PC-9 (cell line): ENCODE measurements around the gene HS3ST6. TPM values are rescaled to one million over a fixed set of nuclear protein-coding genes. Genes with fewer than 3 reads are reported as not detected.

ENCODE experiments used
- BruUV-seq: library from RNA; stranded (reverse); fragments of 400-500 nt; replicated peaks from 2 replicates; lab custom pipeline; 2021; lab: Mats Ljungman, UMichigan
- CTCF ChIA-PET: fragments of 300-600 bp; sonication (Branson Sonifier 250); formaldehyde crosslinking; loops from one replicate; lab custom pipeline; 2022; ENCODE audit warnings: antibody characterized with exemption; lab: Charles Lee
- POLR2A ChIA-PET: fragments of 300-600 bp; sonication (Branson Sonifier 250); formaldehyde crosslinking; loops from one replicate; lab custom pipeline; 2022; ENCODE audit warnings: antibody characterized with exemption; ENCODE audit not compliant: unreplicated experiment; lab: Charles Lee
- DNase-seq, 2 experiments: peaks; one replicate each; pipeline versions ENCODE4 v3.0.0 to v3.0.0-alpha.2; 2015 to 2022; ENCODE audit warnings: mixed read lengths in 1 of 2
- H2AFZ ChIP-seq: fragments of 200-600 bp; sonication (generic); 2 replicates; pipeline ENCODE4 v1.8.1; 2017; ENCODE audit warnings: antibody characterized with exemption
- H3F3A ChIP-seq: fragments of 200-600 bp; sonication (generic); 2 replicates; pipeline ENCODE4 v1.8.1; 2017; ENCODE audit warnings: antibody characterized with exemption, mild to moderate bottlenecking, low read depth; ENCODE audit not compliant: insufficient read depth
- H3K27ac ChIP-seq: fragments of 200-600 bp; sonication (generic); 2 replicates; pipeline ENCODE4 v1.6.1; 2016; ENCODE audit warnings: mixed run types
- H3K27me3 ChIP-seq: fragments of 200-600 bp; sonication (generic); 2 replicates; pipeline ENCODE4 v1.6.1; 2016; ENCODE audit warnings: low read depth, mixed run types; ENCODE audit not compliant: insufficient read depth
- H3K36me3 ChIP-seq: fragments of 200-600 bp; sonication (generic); 2 replicates; pipeline ENCODE4 v1.6.1; 2016; ENCODE audit warnings: low read depth, mixed run types
- H3K4me1 ChIP-seq: fragments of 200-600 bp; sonication (generic); replicated peaks from 2 replicates; pipeline ENCODE4 v1.6.1; 2016; ENCODE audit warnings: mixed run types; ENCODE audit not compliant: insufficient read depth
- H3K4me2 ChIP-seq: fragments of 200-600 bp; sonication (generic); 2 replicates; pipeline ENCODE4 v1.6.1; 2017; ENCODE audit warnings: mixed run types
- H3K4me3 ChIP-seq: fragments of 200-600 bp; sonication (generic); 2 replicates; pipeline ENCODE4 v1.6.1; 2016; ENCODE audit warnings: mixed run types
- H3K79me2 ChIP-seq: fragments of 200-600 bp; sonication (generic); 2 replicates; pipeline ENCODE4 v1.6.1; 2017; ENCODE audit warnings: low read depth, mixed run types
- H3K9me2 ChIP-seq: fragments of 200-600 bp; sonication (generic); 2 replicates; pipeline ENCODE4 v1.8.1; 2017; ENCODE audit warnings: mild to moderate bottlenecking; ENCODE audit not compliant: insufficient read depth
- H3K9me3 ChIP-seq: fragments of 200-600 bp; sonication (generic); 2 replicates; pipeline ENCODE4 v1.8.1; 2016; ENCODE audit warnings: low read depth; ENCODE audit not compliant: insufficient read depth
- H4K20me1 ChIP-seq: fragments of 200-600 bp; sonication (generic); 2 replicates; pipeline ENCODE4 v1.8.1; 2017; ENCODE audit not compliant: insufficient read depth
- EZH2 ChIP-seq: fragments of 200-600 bp; sonication (generic); IDR thresholded peaks from 2 replicates; pipeline ENCODE4 v1.8.0; 2017; ENCODE audit warnings: antibody characterized with exemption, low read depth
- intact Hi-C: fragments of 100-400 bp; cut with micrococcal nuclease; formaldehyde crosslinking; loops from one replicate; pipeline ENCODE4 v1.10.0; 2022; ENCODE audit not compliant: unreplicated experiment
- total RNA-seq: library from RNA; stranded (reverse); gene quantifications from 2 replicates; pipeline ENCODE4 v1.2.3, GENCODE V29; 2021
- TF ChIP-seq, protein P1 (sequence below): fragments of 200-600 bp; sonication (generic); conservative IDR thresholded peaks from 2 replicates; pipeline ENCODE4 v1.6.1; 2017; ENCODE audit warnings: mixed run types, antibody characterized with exemption, mild to moderate bottlenecking, moderate library complexity

The HS3ST6 gene
- total RNA-seq, 1 experiment from 2014 or later = not detected

- H3K4me2 ChIP-seq = no peak overlapping the region
- no peaks in the 10 kb centered on the region for H4K20me1 ChIP-seq
- H3K9me2 ChIP-seq = no peaks in the 10 kb centered on the region
- no peak for DNase-seq
- peaks cover under 1% of the 10 kb centered on the region; the same call in 1 of the 2 replicates for H3F3A ChIP-seq
- no peak overlapping the region for H2AFZ ChIP-seq
- H3K4me1 ChIP-seq = no peaks in the 10 kb centered on the region
- H3K27me3 ChIP-seq = no peaks in the 10 kb centered on the region
- CTCF ChIA-PET = interaction anchor here (0.5 to 0.7 kb wide), 2 partner anchors 8 to 84 kb away, joined by 3 to 6 read pairs; no protein-coding TSS in a partner anchor
- no TSS peak for BruUV-seq
- no peaks in the 10 kb centered on the region for H3K9me3 ChIP-seq
- intact Hi-C loops = no loop called here
- H3K4me3 ChIP-seq = no peak overlapping the region
- POLR2A ChIA-PET = no interaction called here
- H3K36me3 ChIP-seq = no peaks in the 10 kb centered on the region
- no peak overlapping the region for H3K27ac ChIP-seq
- TF ChIP-seq EZH2 = no peak
- TF ChIP-seq, protein P1, sequence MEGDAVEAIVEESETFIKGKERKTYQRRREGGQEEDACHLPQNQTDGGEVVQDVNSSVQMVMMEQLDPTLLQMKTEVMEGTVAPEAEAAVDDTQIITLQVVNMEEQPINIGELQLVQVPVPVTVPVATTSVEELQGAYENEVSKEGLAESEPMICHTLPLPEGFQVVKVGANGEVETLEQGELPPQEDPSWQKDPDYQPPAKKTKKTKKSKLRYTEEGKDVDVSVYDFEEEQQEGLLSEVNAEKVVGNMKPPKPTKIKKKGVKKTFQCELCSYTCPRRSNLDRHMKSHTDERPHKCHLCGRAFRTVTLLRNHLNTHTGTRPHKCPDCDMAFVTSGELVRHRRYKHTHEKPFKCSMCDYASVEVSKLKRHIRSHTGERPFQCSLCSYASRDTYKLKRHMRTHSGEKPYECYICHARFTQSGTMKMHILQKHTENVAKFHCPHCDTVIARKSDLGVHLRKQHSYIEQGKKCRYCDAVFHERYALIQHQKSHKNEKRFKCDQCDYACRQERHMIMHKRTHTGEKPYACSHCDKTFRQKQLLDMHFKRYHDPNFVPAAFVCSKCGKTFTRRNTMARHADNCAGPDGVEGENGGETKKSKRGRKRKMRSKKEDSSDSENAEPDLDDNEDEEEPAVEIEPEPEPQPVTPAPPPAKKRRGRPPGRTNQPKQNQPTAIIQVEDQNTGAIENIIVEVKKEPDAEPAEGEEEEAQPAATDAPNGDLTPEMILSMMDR = no peak
- H3K79me2 ChIP-seq = no peaks in the 10 kb centered on the region
Observed at GRCh38 chr16:1949507-1949906, 31.3 kb upstream of the HS3ST6 start.

- Histone ChIP-seq H3K27me3 (no peaks in the 10 kb centered on the region), H3F3A (peaks cover 17% of the 10 kb centered on the region; the same call in 1 of the 2 replicates), H4K20me1 (0 out of 2 replicates have a peak, but pooled peaks cover 3% of the 10 kb centered on the region), H3K9me3 (no peaks in the 10 kb centered on the region), H3K9me2 (no peaks in the 10 kb centered on the region), H3K4me2 (no peak overlapping the region), H3K27ac (no peak overlapping the region), H3K79me2 (peaks cover 6% of the 10 kb centered on the region; the same call in 1 of the 2 replicates), H3K36me3 (no peaks in the 10 kb centered on the region), H3K4me3 (no peak overlapping the region), H2AFZ (no peak overlapping the region), H3K4me1 (0 out of 2 replicates have a peak, but pooled peaks cover under 1% of the 10 kb centered on the region)
- no TSS peak for BruUV-seq
- ChIA-PET CTCF (no interaction called here), POLR2A (no interaction called here)
- DNase-seq = no peak
- TF ChIP-seq, protein P1 = no peak
- no peak for TF ChIP-seq EZH2
- intact Hi-C loops = no loop called here
Observed at GRCh38 chr16:1947369-1947670, 29.1 kb upstream of the HS3ST6 start.

DNA sequence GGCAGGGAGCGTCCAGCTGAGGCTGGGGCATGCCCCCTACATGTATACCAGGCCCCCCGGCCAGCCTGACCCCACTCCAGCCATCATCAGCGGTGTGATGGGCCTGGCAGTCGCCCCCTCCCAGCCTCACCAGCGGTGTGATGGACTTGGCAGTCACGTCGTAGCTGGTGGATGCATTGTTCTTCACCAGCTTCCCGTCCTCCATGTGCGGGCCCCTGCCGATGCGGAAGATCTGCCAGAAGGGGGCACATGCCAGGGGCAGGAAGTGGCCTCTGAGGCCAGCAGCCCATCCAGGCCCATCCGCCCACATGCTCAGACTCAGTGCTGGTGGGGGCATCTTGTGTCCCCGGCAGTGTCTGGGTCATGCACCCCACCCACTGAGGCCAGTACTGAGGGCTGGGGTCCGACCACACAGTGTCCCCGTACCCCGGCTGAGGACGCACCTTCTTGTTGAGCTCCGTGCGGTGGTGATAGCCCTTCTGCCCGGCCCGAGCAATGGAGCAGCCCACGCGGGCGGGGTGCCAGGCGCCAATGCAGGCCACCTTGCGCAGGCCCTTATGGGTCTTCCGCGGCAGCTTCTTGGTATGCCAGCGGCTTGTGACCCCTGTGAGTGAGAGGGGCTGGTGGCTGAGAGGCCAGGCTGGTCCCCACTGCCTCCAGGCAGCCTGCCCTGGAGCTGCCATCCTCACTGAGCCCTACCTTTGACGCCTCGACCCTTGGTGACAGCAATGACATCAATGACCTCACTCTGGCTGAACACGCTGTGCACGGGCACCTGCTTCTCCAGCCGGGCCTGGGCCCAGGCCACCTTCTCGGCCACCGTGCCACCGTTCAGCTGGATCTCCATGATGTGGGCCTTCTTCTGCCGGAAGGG is 28.5 kb upstream of the HS3ST6 start:
- Histone ChIP-seq H3K27me3 (no peaks in the 10 kb centered on the region), H3K9me3 (no peaks in the 10 kb centered on the region), H3K36me3 (no peaks in the 10 kb centered on the region), H3K27ac (no peak overlapping the region), H3K79me2 (peaks cover 6% of the 10 kb centered on the region; the same call in 1 of the 2 replicates), H3K4me1 (peaks cover 5% of the 10 kb centered on the region), H3K9me2 (no peaks in the 10 kb centered on the region), H4K20me1 (0 out of 2 replicates have a peak, but pooled peaks cover 3% of the 10 kb centered on the region), H3K4me2 (no peak overlapping the region), H3F3A (peaks cover 23% of the 10 kb centered on the region; the same call in 1 of the 2 replicates), H3K4me3 (no peak overlapping the region), H2AFZ (no peak overlapping the region)
- POLR2A ChIA-PET = no interaction called here
- intact Hi-C loops = no loop called here
- CTCF ChIA-PET = interaction anchor here (0.6 kb wide), 1 partner anchor 192 kb away, joined by 7 read pairs; no protein-coding TSS in a partner anchor
- no TSS peak for BruUV-seq
- DNase-seq = no peak
- TF ChIP-seq EZH2 = no peak
- TF ChIP-seq, protein P1 = no peak
